HepG2 (cell line): ENCODE results near the gene MYO16.

ENCODE experiments used
- CTCF ChIP-seq: sonication (generic); formaldehyde crosslinking; IDR thresholded peaks from 2 replicates; pipeline ENCODE4 v1.5.0; 2020; ENCODE audit warnings: mild to moderate bottlenecking, missing genetic modification reagents, moderate library complexity
- HOXA7 ChIP-seq: sonication (generic); formaldehyde crosslinking; IDR thresholded peaks from 2 replicates; pipeline ENCODE4 v1.8.1; 2022; ENCODE audit warnings: mild to moderate bottlenecking, missing genetic modification reagents, moderate library complexity
- PCBP2 ChIP-seq: fragments of 200-400 bp; formaldehyde crosslinking; optimal IDR thresholded peaks from 2 replicates; pipeline ENCODE3; 2018; ENCODE audit warnings: low read length, low read depth; ENCODE audit not compliant: poor library complexity, severe bottlenecking
- POLR2A ChIP-seq, 2 experiments: IDR thresholded peaks; 2 replicates each; pipeline ENCODE4 v1.6.1; 2011; ENCODE audit warnings: low read depth in 2 of 2, low read length in 2 of 2, mild to moderate bottlenecking in 1 of 2, moderate library complexity in 1 of 2; ENCODE audit not compliant: insufficient read depth in 1 of 2
- POLR2AphosphoS5 ChIP-seq: IDR thresholded peaks from 2 replicates; pipeline ENCODE4 v1.6.1; 2012; ENCODE audit warnings: low read depth, low read length
- RBM39 ChIP-seq: fragments of 200-400 bp; formaldehyde crosslinking; IDR thresholded peaks from one replicate; pipeline ENCODE4 v1.6.1; 2018; ENCODE audit warnings: antibody characterized with exemption, mild to moderate bottlenecking, low read depth, low read length; ENCODE audit not compliant: poor library complexity, severe bottlenecking
- ZNF121 ChIP-seq: sonication (generic); formaldehyde crosslinking; IDR thresholded peaks from 2 replicates; pipeline ENCODE4 v1.5.0; 2020; ENCODE audit warnings: mild to moderate bottlenecking, missing genetic modification reagents
- ZNF766 ChIP-seq: sonication (generic); formaldehyde crosslinking; IDR thresholded peaks from 2 replicates; pipeline ENCODE4 v1.5.0; 2020; ENCODE audit warnings: missing genetic modification reagents, borderline replicate concordance
- ZNF776 ChIP-seq: sonication (generic); formaldehyde crosslinking; IDR thresholded peaks from 2 replicates; pipeline ENCODE4 v1.4.0; 2020; ENCODE audit warnings: mild to moderate bottlenecking, missing genetic modification reagents

GRCh38 chr13:108962654-108963053, 333.2 kb downstream of the MYO16 start:
- TF ChIP-seq ZNF776 (CRISPR knock-in tag) (no peak), POLR2AphosphoS5 (no peak), CTCF (CRISPR knock-in tag) (no peak), RBM39 (no peak), ZNF766 (CRISPR knock-in tag) (no peak), HOXA7 (CRISPR knock-in tag) (no peak), ZNF121 (CRISPR knock-in tag) (no peak), POLR2A (IDR thresholded peaks at IDR 0.05; ENCODE audit: insufficient read depth in 1 of 2, low read depth in 2 of 2, low read length in 2 of 2) (no peak), PCBP2 (no peak)
